Middle frontal gyrus (tissue), 1 donor: ENCODE measurements around the gene CSNK2A3.
A peak's percentile ranks its signal among the peaks of the same experiment; 100 is the strongest.
"Not testable (repeated sequence)": the region's sequence is repeated elsewhere in the genome, so short reads cannot be mapped to it uniquely, and the experiment has no call there.

Experiments used
- DNase-seq: peaks from one replicate; pipeline ENCODE4 v3.0.0-alpha.2; 2015; ENCODE audit warnings: low spot score; ENCODE audit errors: extremely low spot score

The CSNK2A3 gene

DNA sequence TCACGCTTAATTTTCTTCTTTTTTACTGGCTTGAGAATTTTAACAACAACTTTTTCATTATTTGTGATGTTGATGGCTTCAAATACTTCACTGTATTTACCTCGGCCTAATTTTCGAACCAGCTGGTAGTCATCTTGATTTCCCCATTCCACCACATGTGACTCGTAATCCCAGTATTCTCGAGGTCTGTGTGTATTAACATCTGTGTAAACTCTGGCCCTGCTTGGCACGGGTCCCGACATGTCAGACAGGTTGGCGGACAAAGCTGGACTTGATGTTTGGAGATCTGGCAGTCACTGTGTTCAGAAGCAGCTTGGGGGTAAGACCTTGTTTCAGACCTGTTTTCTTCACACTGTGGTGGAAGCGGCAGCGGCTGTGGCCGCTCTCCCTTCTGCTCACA, at the start of gene CSNK2A3:
CSNK2A3 (minus strand) TSS at position 373 of the 400 bp plus-strand sequence; CDS start at position 242, 131 bp downstream.
- not testable (repeated sequence) for DNase-seq

GRCh38 chr11:11401960-11402535, 49.0 kb upstream of the CSNK2A3 start:
- no peak for DNase-seq

DNA sequence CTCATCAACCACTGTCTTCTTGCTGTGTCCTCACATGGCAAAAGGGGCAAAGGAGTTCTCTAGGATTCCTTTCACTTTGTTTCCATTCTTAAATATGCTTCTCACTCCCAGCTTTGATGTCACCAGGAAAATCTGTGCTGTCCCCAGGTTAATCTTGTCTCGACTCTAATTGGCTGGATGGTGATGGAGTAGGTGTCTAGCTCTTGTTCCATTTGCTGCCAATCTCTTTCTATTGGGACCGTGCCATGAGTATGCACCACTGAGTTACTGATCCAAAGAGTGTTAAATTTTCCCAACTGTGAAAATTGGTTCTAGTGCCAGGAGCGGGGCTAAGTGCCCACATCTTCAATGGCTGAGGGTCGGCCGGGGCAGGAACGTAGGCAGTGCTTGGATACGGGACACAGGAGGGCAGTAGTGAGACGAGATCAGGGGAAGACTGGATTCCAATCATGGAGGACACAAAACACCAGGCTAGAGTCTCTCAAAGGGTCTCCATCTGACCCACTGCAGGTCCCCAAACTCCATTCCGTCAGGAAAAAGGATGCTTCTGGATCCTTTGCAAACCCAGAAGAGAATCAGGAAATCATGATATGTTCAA, 47.7 kb upstream of the CSNK2A3 start:
- no peak for DNase-seq

DNA sequence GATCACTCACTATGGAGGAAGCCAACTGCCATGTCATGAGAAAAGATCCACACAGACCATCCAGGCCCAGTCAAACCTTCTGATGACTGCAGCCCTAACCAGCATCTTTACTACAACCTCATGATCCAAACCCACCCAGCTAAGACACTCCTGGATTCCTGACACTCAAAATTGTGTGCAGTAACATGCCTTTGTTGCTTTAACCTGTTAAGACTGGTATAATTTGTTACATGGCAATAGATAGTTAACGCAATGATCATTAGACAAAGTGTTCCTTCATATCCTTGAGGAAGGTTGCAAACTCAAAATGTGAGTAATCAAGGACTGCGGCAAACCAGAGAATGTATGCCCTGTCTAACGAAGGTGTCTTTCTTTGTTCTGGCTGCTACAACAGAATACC, 47.1 kb upstream of the CSNK2A3 start:
- DNase-seq = no peak

- DNase-seq = no peak
Measured at GRCh38 chr11:11397781-11398180, 44.7 kb upstream of the CSNK2A3 start.

DNA sequence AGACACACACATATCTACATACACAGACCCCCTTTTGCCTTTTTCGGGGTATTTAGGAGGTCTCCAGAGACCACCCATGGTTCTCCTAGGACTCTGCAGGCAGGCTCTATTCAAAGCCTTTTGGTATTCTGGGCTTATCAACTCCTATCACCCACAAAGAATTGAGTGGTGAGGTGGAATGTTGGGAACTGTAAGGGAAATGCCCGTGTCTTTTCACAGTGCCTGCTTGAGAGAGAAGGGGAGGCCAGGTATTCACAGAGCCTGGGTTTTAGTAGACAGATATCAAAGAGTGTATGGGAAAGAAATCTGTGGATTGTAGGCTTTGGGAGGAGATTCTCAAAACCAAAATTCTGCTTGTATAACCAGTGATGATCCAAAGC, 44.0 kb upstream of the CSNK2A3 start:
- no peak for DNase-seq

GRCh38 chr11:11396301-11397035, 43.4 kb upstream of the CSNK2A3 start:
- peak; percentile 50 for DNase-seq

DNA sequence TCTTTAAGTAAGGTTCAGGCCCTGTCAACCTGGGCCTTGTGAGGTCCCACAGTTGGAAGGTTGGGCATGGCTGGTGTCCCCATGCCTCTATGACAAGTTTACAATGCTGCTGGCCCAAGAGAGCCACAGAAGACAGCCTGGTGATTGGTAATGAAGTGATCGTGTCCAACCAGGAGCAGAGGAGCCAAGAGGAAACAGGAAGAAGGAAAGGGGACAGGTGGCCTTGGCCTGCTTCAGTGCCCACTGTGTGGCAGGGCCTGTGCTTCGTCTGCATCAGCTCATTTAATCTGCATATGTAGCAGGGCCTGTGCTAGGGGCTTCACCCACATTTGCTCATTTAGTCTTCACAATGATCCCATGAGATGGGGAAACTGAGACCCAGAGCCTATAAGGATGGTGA, 42.1 kb upstream of the CSNK2A3 start:
- DNase-seq = no peak

GRCh38 chr11:11394241-11394640, 41.2 kb upstream of the CSNK2A3 start:
- no peak for DNase-seq

GRCh38 chr11:11391796-11392463, 38.9 kb upstream of the CSNK2A3 start:
- no peak for DNase-seq

DNA sequence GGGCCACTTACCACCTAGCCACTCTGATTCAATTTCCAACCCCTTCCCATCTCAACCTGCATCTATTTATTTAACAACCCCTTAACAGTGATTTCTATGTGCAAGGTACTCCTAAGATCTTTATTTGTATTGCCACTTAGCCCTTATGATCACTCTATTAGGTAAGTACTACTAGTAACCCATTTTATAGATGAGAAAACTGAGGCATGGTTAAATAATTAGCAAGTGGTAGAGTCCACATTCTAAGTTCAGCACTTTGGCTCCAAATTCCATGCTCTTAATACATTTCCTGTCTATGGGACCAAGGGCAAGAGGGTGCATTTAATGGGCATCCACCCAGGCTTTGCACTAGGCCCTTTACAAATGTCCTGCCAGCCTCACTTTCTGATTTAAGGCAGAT, 38.1 kb upstream of the CSNK2A3 start:
- DNase-seq = no peak

GRCh38 chr11:11390068-11390771, 37.2 kb upstream of the CSNK2A3 start:
- no peak for DNase-seq

- no peak for DNase-seq
Measured at GRCh38 chr11:11389238-11389637, 36.2 kb upstream of the CSNK2A3 start.

DNA sequence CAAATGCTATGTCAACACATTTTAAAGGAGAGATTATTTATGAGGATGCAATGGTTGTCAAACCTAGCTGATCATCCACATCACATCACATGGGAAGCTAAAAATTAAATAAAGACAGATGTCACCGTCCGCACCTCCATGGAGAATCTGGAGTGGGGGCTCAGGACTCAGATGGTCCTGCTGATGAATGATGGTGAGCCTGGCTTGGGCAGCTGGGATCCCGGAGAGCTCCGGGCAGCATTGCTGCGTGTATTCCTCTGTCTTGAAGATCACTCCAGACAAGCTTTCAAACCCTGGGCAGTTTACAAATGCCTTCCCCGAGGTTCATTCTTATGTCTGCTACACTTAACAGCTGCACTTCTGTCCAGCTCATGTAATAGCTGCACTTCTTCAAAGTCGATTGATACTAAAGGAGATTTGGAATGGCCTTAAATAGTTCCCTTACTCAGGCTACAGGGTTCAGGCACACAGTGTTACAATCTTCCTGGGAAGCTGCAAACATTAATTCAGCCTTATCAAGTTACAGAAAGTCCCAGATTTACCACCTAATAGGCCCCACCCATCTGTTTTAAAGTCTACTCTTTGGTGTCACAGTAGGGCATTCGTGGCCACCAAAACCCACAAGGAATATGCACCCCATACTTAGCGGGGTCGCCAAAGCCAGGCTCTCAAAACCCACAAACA, 34.7 kb upstream of the CSNK2A3 start:
- DNase-seq = no peak

DNA sequence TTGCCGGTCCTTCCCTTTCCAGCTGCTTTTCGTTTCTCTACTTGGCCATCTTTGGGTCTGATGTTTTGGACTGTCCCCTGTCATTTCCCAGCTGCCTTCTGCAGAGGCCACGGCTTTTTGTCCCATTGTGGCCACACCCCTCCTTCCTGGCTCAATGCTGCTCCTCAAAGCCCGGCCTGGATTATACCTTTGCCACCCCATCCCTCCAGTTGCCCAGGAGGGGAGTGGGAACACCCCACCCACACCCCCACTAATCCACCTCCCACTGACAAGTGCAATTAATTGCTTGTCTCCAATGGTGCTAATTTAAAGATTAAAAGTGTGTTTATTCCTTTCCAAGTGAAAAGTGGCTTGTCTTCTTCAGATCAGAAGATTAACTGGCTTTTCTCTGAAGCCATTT, 34.2 kb upstream of the CSNK2A3 start:
- no peak for DNase-seq

GRCh38 chr11:11384829-11385228, 31.8 kb upstream of the CSNK2A3 start:
- no peak for DNase-seq

- DNase-seq = no peak
Measured at GRCh38 chr11:11383995-11384394, 30.9 kb upstream of the CSNK2A3 start.

GRCh38 chr11:11382858-11383532, 29.9 kb upstream of the CSNK2A3 start:
- DNase-seq = no peak

GRCh38 chr11:11381471-11382105, 28.5 kb upstream of the CSNK2A3 start:
- no peak for DNase-seq

GRCh38 chr11:11380883-11381282, 27.8 kb upstream of the CSNK2A3 start:
- DNase-seq = no peak
